DMS53 treated with DMSO at 0.1 percent for 48 hours (cell line): Measurements from ENCODE around the gene MAP7D2.
A peak's percentile ranks its signal among the peaks of the same experiment; 100 is the strongest.

Experiments
- DNase-seq: peaks from one replicate; lab custom pipeline; 2025; ENCODE audit not compliant: unreplicated experiment; lab: John Stamatoyannopoulos, UW

MAP7D2 gene

DNA sequence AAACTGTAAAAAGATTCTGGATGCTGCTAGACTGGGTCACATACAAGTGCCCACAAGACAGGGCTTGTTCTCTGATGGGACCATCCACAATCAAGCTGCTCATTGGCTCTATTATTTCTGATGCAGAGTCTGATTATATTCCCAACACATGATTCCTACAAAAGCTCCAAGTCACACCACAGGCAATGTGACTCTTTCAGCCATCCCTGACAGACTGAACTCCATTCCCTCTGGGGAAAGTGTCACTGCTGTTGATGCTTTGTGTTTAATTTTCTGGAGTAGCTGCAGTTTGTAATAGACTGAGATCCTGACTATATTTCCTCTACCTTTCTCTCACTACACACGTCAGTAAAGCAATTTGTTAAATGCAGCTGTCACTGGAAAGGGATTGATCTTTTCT lies 70.5 kb downstream of the MAP7D2 start:
- no peak for DNase-seq

DNA sequence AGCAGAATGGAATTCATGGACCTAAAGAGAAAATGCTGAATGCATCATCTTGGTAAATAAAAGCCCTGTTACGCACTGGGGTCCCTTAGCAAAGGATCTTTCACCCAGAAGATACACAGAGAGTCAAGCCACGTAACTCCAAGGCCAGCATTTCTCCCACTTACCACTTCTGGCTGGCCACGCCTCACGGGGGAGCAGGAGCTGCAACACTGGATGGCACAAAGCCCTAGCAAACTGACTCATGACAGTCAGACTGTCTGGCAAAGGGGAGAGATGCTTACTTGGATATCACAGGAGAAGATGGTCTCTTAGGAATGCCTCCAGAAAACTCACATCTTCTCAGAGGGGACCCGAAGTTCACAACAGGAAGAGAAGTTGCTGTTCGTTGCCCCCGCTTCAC lies 74.5 kb downstream of the MAP7D2 start:
- no peak for DNase-seq

DNA sequence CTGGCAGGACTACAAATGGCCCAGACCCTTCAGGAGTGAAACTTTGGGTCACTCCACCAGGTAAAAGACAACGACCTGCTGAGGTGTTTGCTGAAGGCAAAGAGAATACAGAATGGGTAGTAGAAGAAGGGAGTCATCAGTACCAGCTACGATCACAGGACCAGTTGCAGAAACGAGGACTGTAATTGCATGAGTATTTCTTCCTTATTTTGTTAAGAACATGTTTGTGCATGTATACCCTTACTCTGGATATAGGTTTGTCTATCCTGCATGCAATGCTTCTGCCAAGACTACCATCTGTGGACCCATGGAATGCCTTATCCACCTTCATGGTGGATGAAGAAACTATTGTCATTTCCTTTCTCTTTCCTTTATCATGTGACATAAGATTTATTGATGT lies 77.7 kb downstream of the MAP7D2 start:
- no peak for DNase-seq

DNA sequence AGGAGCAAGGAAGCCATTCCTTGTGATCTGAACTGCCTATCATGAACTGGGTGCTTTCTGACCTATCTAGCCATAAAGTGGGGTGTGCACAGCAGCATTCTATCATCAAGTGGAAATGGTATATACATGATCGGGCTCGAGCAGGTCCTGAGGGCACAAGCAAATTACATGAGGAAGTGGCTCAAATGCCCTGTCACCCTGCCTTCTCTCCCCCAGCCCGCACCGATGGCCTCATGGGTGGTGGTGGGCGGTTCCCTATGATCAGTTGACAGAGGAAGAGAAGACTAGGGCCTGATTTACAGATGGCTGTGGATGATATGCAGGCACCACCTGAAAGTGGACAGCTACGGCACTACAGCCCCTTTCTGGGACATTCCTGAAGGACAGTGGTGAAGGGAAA lies 79.5 kb downstream of the MAP7D2 start:
- no peak for DNase-seq

DNA sequence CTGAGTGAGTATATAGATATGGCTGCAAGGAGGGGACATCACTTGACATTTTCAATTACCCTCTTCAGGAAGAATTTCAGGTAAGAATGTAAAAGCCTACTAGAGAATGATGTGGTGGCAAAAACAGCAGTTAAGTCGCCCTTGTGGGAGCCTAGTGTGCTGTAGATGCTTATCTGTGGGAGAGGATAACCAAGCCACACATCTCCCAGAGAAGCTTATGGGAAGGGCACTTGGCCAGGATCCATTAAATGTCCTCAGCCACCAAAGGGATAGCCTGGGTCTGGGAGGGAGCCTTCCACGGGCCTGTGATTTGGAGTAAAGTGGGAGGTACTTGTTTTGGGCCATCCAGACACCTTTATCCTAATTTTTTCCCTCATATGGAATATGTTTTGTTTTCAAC lies 84.5 kb downstream of the MAP7D2 start:
- no peak for DNase-seq

DNA sequence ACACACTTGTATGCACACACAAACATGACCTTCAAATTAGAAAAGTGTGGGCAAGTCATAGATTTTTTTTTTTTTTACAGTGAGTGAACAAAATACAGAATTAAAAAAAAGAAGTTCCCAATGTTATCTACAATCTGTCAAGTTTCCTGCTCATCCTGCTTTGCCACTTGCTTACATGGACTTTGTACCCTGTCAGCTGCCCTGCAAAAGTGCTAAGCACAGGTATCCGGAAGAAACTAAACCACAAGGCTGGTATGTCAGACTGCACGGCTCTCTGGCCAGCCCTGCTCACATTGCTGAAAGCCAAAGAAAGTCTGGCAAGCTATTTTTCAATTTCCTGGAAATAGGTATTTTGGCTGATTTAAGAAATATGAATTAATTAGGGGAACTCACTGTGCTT lies 87.0 kb downstream of the MAP7D2 start:
- peak; percentile 88 for DNase-seq

DNA sequence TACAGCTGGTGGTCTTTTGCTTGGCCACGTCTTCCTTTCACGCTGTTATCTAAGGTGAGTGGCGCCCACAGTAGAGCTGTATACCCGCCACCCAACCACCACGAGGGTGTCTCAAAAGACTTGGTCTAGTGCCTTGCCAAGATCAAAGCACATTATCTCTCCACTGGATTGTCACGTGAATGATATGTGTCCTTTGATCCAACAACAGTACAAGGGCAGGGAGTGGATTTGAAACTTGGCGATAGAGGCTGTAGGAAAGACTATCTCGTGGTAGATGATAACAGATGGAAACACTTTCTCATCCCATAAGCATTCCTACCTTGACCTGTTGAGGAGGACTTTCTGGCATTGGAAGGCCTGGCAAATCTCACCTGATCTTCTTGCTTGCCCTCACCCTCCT lies 88.1 kb downstream of the MAP7D2 start:
- DNase-seq: no peak

DNA sequence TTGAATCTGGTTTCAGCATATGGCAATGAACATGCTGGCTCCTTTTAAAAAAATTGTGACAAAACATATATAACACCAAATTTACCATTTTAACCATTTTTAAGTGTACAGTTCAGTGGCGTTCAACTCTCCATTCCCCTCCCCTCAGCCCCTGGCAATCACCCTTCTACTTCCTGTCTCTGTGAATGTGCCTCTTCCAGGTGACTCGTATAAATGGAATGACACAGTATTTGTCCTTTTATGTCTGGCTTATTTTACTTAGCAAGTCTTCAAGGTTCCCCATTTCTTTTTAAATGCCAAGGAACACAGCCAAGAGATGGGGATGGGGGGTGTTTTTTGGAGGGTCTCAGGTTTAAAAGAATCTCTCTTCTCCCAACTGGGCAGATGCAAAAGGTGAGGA lies 90.4 kb downstream of the MAP7D2 start:
- DNase-seq: no peak

DNA sequence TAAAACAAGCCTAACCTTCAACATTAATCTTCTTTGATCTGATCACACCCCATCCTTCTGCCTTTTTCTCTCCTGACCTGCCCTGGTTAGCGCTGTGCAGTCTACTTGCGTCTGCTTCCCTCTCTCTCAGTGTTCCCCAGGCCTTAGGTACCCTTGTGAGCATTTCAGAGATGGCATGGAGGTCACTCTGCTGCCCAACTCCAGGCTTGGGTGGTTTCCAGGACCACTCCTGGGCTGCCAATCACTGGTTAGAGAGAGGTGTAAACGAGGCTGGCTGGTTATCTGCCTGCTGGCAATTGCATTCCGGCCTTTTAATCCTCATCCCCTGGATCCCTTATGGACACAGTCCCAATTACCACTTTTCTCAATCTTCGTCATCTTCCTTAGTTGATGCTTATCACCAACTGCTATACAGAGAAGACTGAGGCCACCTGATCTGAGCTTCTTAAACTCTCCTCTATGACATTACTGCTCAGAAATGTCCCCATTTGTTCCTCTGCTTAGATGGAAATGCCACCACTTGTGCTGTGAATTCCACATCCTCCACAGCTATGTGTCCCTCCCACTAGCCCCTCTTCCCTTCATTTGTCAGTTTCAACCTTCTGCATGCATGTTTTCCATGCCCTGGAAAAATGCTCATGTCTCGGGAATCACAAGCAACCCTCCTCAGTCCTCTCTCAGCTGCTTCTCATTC lies 96.9 kb downstream of the MAP7D2 start:
- no peak for DNase-seq

DNA sequence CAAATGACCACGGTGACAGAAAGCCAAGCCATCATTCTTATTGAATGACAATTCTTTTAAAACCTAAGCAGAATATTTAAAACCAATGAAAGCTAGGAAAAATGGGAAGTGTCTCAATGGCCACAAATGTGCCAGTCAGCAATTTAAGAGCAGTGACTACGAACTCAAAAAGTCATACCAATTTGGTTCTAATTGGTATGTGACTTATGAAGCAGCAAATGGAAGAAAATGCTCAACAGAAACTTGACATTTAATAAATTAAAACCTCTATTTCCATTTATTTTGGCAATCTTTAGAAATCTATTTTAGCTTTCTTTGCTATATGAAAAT lies 100.1 kb downstream of the MAP7D2 start:
- no peak for DNase-seq

DNA sequence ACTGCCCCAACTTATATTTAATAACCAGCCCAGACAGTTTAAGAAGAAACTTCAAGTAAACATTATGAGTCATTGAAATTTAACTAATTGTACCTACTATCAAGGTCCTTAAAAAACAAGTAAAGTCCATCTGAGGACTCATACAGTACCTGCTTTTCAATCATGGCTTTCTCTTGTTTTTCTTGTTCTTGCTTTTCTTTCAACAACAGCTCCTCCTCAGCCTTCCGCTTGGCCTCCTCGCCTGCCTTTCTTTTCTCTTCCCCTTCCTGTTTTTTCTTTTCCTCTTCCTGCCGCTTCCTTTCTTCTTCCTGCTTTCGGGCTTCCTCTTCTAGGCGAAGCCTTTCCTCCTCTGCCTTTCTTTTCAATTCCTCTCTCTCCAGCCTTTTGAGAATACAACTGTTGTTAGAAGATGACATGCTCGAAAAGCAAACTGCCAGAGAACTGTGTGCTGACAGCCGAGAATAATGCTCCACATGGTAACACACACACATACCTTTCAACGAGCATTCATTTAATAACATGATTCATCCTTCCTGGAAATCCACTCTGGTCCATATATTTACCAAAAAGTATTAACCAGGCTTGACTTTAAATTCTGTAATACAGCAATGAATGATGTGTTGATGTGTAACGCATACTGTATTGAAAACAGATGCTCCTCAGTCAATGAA lies 100.6 kb downstream of the MAP7D2 start:
- no peak for DNase-seq

DNA sequence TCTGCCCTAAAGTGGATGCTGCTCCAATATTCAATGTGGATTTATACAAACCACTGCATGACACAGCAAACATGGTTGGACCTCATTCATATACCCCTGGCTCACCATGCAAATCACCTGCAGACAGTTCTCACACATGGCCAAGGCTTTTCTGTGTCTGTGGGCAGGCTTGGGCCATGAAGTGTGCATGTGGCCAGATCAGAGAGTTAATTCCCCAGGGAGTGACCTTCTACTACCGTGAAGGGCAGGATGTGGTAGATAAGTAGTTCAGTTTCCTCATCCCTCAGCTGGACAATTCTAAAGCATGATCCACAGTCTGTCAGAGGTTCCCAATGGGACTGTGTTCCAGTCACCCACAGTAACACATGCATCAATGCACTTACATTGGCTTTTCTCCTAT lies 101.3 kb downstream of the MAP7D2 start:
- DNase-seq: no peak

DNA sequence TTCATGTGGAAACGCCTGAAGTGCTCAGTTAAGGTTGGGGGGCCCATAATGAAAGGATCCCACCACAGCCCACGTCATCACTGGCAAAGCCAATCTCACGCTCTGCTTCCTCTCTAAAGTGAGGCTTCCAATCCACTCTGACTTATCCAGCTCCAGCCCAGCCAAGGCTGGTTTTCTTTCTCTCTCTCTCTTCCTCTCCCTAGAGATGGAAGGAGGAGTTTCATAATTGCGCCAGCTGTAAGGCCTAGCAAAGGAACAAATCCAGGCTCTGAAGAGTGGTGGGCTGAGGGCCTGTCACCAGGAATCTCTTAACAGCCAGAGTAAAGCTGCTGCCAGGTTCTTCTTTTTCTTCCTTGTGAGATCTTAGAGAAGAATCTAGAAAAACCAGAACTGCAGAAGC lies 105.1 kb downstream of the MAP7D2 start:
- no peak for DNase-seq

DNA sequence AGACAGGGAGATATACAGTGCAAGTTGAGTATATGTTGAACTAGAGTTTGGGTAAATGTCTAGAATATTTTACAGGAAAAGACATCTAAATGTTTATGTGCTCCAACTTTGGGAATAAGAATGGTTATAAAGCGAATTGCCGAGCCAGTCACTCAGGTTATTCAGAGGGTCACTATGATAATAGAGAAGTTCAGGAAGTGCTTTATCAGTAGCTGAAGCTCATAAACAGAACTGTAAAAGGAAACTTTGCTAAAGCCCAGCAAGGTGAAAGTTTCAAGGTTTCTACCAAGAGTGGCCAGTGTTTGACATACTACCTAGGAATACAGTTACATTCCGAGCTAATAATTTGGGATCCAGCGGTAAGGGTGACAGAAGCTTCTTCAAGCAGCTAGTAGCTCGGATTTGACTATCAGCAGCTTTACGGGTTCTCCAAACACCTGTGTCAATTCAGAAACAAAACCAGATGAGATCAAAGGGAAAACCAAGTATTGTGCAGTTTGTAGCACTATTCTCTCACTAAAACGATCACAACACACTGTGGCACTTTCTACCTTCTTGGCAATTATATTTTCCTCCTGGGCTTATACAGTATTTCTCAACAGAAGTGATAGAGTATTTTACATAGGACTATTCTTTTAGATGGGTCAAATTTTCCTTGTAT lies 108.6 kb downstream of the MAP7D2 start:
- peak; percentile 35 for DNase-seq

DNA sequence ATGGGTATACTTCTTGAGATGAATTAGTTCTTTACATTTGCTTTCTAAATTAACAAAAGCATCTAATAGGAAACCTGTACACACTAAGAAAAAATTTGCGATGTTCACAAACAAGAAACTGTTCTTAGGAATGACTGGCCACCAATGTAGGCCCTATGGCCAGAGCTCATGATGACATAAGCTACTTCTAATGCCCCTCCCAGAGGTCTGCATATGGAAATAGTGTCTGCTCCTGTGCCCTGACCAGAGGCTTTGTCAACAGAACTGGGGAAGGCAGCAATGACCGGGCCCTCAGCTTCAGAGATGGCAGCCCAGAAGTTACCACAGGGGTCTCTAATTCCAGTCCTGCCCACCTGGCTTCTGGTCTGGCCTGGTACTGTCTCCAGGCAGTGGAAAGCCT lies 110.8 kb downstream of the MAP7D2 start:
- no peak for DNase-seq

DNA sequence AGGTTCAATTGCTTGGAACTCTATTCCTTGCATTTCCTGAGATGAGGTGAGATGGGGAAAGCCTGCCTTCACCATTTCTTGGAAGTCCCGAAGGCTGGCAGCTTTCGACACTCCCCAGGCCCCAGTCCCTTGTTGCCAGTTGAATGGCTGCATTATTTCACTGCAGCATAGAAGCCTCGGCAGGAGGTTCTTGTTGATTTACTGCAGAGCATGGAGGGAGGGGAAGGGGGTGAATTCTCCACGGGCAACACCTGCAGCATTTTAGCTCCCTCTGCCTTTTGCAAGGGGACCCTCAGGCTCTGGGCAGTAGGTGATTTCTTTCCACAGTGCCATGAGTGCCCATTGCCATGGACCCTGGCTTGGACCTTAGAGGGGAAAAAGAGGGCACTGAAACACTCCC lies 115.1 kb downstream of the MAP7D2 start:
- DNase-seq: no peak

DNA sequence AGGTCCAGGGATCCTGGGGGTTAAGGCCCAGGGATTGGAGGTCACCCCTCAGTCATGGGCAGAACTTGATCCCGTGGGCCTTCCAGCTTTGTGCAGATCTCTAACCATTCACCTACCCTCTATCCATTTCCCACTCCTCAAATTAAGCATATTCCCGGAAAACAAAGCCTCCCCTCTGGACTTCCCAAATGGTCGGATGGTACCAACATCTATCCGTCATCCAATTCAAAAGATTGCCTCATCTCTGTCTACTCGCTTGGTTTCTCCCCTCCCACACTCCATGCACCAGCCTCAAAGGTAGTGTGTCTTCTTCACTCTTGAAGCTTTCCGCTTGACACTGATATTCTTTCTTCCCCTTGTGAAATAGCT lies 125.4 kb downstream of the MAP7D2 start:
- DNase-seq: no peak

DNA sequence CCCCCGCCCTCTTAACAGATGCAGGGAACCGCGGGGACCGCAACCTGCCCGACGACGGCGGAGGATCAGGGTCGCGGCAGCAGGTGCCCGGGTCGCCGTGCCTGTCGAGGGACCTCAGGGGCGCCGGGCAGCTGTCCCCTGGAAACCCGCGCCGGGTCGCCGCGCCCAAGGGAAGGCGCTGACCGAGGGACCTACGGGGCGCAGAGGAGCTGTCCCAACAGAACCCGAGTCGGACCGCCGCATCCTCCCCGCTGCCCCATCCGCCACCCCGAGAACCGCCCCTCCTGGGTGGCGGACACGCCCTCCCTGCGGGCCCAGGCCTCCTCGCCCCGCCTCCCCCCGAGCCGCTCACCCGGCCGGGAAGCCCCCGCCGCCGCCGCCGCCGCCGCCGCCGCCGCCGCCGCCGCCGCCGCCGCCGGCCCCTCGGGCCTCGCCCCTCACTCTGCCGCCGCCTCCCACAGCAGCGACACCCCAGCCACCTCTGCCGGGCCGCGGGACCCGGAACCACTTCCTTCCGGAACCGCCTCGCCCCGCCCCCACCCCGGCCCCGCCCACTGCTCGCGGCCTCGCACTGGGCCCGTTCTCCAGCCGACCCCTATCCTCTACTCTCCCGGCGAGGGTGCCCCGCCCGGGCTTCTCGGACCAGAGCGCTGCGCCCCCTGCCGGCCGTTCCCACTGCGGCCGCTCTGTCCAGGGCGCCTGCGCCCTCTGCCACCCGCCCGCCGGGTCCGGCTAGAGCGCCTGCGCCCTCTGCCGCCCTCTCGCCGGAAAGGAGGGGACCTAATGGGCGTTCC lies 126.0 kb downstream of the MAP7D2 start, which contains the start of gene BCLAF3:
Gene BCLAF3, minus strand, starts transcription at position 506 of the 794 bp plus-strand sequence. CDS start 20,797 bp downstream, outside the sequence.
- DNase-seq: peak; percentile 76

DNA sequence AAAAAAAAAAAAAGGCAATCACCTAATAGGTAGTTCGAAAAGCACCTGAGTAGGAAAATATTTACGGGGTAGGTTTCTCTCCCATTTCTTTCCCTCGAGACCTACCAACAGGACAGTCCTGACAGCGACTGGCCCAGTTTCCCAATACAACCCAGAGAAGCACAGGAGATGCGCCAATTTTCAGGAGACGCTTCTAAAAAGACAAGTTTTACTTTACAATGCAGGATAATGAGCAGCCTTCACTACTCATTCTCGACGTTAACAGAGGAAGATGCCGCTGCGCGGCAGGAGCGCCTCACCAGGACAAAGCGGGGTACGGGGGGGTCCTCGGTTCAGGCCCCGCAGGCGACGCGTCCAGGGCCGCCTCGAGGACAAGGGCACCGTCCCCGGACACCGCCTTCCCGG lies 126.6 kb downstream of the MAP7D2 start:
- no peak for DNase-seq

DNA sequence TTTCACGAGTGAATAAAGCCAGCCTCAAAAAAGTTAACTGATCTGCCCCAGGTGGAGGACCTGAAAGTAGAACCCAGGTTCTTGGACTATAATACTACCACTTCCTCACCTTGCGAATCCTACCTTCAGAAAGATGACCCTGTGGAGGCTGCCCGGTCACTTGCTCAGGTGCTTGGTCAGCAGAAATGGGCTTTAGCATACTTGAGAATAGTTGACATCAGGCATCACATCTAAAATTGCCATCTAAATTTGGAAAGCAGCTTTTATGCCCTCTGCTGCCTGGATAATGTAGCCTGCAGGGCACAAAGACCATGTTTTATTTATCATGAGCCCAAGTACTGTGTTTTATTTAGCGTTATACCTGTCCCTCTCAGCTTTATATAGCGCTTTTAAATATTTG lies 128.9 kb downstream of the MAP7D2 start:
- DNase-seq: no peak

DNA sequence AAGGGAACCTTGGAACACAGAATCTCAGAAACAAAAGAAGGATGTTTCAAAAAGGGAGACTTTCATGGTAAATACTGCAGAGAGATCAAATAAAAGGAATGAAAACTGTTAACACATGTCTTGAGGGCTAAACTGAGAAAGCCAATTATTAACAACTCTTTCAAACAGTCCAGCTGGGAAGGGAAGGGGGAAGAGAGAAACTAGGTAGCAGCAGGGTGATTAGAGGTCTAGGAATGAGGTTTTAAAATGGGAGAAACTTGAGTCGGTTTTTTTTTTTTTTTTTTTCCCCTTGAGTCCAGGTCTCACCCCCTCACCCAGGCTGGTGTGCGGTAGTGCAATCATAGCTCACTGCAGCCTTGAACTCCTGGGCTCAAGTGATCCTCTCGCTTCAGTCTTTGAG lies 130.2 kb downstream of the MAP7D2 start:
- DNase-seq: no peak

DNA sequence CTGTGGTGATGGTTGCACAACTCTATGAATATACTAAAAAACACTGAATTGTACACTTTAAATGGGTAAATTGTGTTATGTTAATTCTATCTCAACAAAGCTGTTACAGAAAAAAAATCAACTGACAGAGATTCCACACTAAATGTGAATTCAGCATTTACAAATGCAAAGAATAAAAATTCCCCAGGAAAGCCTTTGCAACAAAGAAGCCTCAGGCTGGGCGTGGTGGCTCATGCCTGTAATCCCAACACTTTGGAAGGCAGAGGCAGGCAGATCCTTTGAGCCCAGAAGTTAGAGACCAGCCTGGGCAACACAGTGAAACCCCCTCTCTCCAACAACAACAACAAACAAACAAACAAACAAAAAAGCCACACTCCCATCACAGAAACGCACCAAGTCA lies 134.8 kb downstream of the MAP7D2 start:
- no peak for DNase-seq
